IMR-90 (cell line): ENCODE measurements around the gene APOF. TPM values are rescaled to one million over a fixed set of nuclear protein-coding genes. Genes with fewer than 3 reads are reported as not detected.

Source experiments
- ATAC-seq: fragments of 200-7000 bp; cut with Tn5 transposase; 2 replicates; pipeline ENCODE4 v1.9.1; 2020; ENCODE audit warnings: low read depth, mild to moderate bottlenecking, moderate library complexity
- BruUV-seq: library from RNA; stranded (reverse); fragments of 400-500 nt; replicated peaks from 2 replicates; lab custom pipeline; 2021; lab: Mats Ljungman, UMichigan
- CTCF ChIA-PET: fragments of 300-600 bp; formaldehyde crosslinking; extraction: SDS; loops from one replicate; lab custom pipeline; 2021; ENCODE audit warnings: antibody characterized with exemption; lab: Yijun Ruan, JAX
- POLR2A ChIA-PET: fragments of 300-600 bp; sonication (Branson Sonifier 250); formaldehyde crosslinking; loops from one replicate; lab custom pipeline; 2022; ENCODE audit warnings: antibody characterized with exemption; ENCODE audit not compliant: unreplicated experiment; lab: Charles Lee
- DNase-seq: peaks from one replicate; pipeline ENCODE4 v3.0.0; 2013
- H2AFZ ChIP-seq: replicated peaks from 2 replicates; pipeline ENCODE3; 2013; ENCODE audit warnings: low read length, mild to moderate bottlenecking; ENCODE audit not compliant: poor library complexity
- H2AK5ac ChIP-seq: 2 replicates; pipeline ENCODE4 v1.6.1; 2013; ENCODE audit warnings: low read depth, low read length, inconsistent platforms
- H2AK9ac ChIP-seq: replicated peaks from 2 replicates; pipeline ENCODE3; 2013; ENCODE audit warnings: mild to moderate bottlenecking, low read depth, low read length, moderate library complexity; ENCODE audit not compliant: poor library complexity
- H2BK120ac ChIP-seq: 2 replicates; pipeline ENCODE4 v1.6.1; 2013; ENCODE audit warnings: low read depth, low read length, inconsistent platforms
- H2BK15ac ChIP-seq: 3 replicates; pipeline ENCODE4 v1.6.1; 2013; ENCODE audit warnings: low read depth, low read length, inconsistent platforms
- H2BK20ac ChIP-seq: 2 replicates; pipeline ENCODE4 v1.6.1; 2013; ENCODE audit warnings: low read depth, mild to moderate bottlenecking, inconsistent platforms, low read length, moderate library complexity
- H2BK5ac ChIP-seq: 2 replicates; pipeline ENCODE4 v1.6.1; 2013; ENCODE audit warnings: mild to moderate bottlenecking, low read depth, low read length, inconsistent platforms; ENCODE audit not compliant: poor library complexity, severe bottlenecking
- H3K14ac ChIP-seq: replicated peaks from 2 replicates; pipeline ENCODE4 v1.6.1; 2013; ENCODE audit warnings: low read depth, low read length, inconsistent platforms
- H3K18ac ChIP-seq: 2 replicates; pipeline ENCODE4 v1.6.1; 2013; ENCODE audit warnings: low read depth, low read length, control low read depth
- H3K23ac ChIP-seq: 2 replicates; pipeline ENCODE4 v1.6.1; 2013; ENCODE audit warnings: low read depth, low read length, inconsistent platforms
- H3K27ac ChIP-seq: 2 replicates; pipeline ENCODE4 v1.5.1; 2013; ENCODE audit warnings: mild to moderate bottlenecking, control low read depth, low read length; ENCODE audit not compliant: insufficient read depth
- H3K27me3 ChIP-seq: 2 replicates; pipeline ENCODE4 v1.6.1; 2013; ENCODE audit warnings: low read length; ENCODE audit not compliant: control insufficient read depth, insufficient read depth
- H3K36me3 ChIP-seq: 2 replicates; pipeline ENCODE4 v1.6.1; 2013; ENCODE audit warnings: low read length, mixed read lengths; ENCODE audit not compliant: control insufficient read depth, insufficient read depth
- H3K4ac ChIP-seq: 2 replicates; pipeline ENCODE4 v1.6.1; 2013; ENCODE audit warnings: low read depth, low read length, inconsistent platforms
- H3K4me1 ChIP-seq: 2 replicates; pipeline ENCODE4 v1.6.1; 2013; ENCODE audit warnings: low read length, mixed read lengths; ENCODE audit not compliant: control insufficient read depth, insufficient read depth
- H3K4me2 ChIP-seq: 2 replicates; pipeline ENCODE4 v1.6.1; 2013; ENCODE audit warnings: low read depth, mild to moderate bottlenecking, control low read depth, low read length, moderate library complexity
- H3K4me3 ChIP-seq: 2 replicates; pipeline ENCODE4 v1.5.1; 2013; ENCODE audit warnings: low read depth, mild to moderate bottlenecking, control low read depth, low read length, moderate library complexity; ENCODE audit not compliant: insufficient read depth
- H3K56ac ChIP-seq: 2 replicates; pipeline ENCODE4 v1.6.1; 2013; ENCODE audit warnings: low read length, inconsistent platforms; ENCODE audit not compliant: insufficient read depth; ENCODE audit errors: extremely low read depth
- H3K79me1 ChIP-seq, 2 experiments: 2 replicates each; pipeline ENCODE4 v1.6.1; 2013; ENCODE audit warnings: low read length in 2 of 2, inconsistent platforms in 1 of 2, low read depth in 1 of 2
- H3K9ac ChIP-seq: 2 replicates; pipeline ENCODE4 v1.6.1; 2013; ENCODE audit warnings: low read depth, low read length, control low read depth
- H3K9me1 ChIP-seq: 2 replicates; pipeline ENCODE4 v1.6.1; 2013; ENCODE audit warnings: low read length, inconsistent platforms; ENCODE audit not compliant: insufficient read depth
- H3K9me3 ChIP-seq: 2 replicates; pipeline ENCODE4 v1.6.1; 2013; ENCODE audit warnings: low read length; ENCODE audit not compliant: control insufficient read depth, insufficient read depth
- H4K20me1 ChIP-seq: 2 replicates; pipeline ENCODE4 v1.6.1; 2013; ENCODE audit warnings: low read length, inconsistent platforms; ENCODE audit not compliant: insufficient read depth
- H4K5ac ChIP-seq: 2 replicates; pipeline ENCODE4 v1.6.1; 2013; ENCODE audit warnings: mild to moderate bottlenecking, low read depth, low read length, control low read depth
- H4K8ac ChIP-seq, 2 experiments: 2 replicates each; pipeline ENCODE4 v1.6.1; 2013; ENCODE audit warnings: low read depth in 2 of 2, low read length in 2 of 2, control low read depth in 1 of 2, inconsistent platforms in 1 of 2
- H4K91ac ChIP-seq: 2 replicates; pipeline ENCODE4 v1.6.1; 2013; ENCODE audit warnings: low read depth, low read length, inconsistent platforms; ENCODE audit not compliant: insufficient read depth
- CEBPB ChIP-seq: IDR thresholded peaks from 2 replicates; pipeline ENCODE4 v1.6.1; 2012; ENCODE audit warnings: low read depth, low read length, improper control_type of control experiment
- CHD1 ChIP-seq: IDR thresholded peaks from 2 replicates; pipeline ENCODE4 v1.6.1; 2012; ENCODE audit warnings: low read depth, low read length, improper control_type of control experiment
- FOS ChIP-seq: fragments of 150-350 bp; IDR thresholded peaks from 2 replicates; pipeline ENCODE4 v1.6.1; 2016; ENCODE audit warnings: low read depth, low read length
- POLR2A ChIP-seq: IDR thresholded peaks from 2 replicates; pipeline ENCODE4 v1.6.1; 2012; ENCODE audit warnings: mild to moderate bottlenecking, low read depth, low read length
- RCOR1 ChIP-seq: IDR thresholded peaks from 2 replicates; pipeline ENCODE4 v1.6.1; 2012; ENCODE audit warnings: mild to moderate bottlenecking, low read length, improper control_type of control experiment; ENCODE audit not compliant: insufficient replicate concordance
- RFX5 ChIP-seq: IDR thresholded peaks from 2 replicates; pipeline ENCODE4 v1.8.0; 2012; ENCODE audit warnings: low read depth, mild to moderate bottlenecking, low read length, moderate library complexity
- WGBS, 2 experiments: methylation state at CpG; one replicate each; pipeline versions ENCODE4 v1.1.5 to v1.1.7; 2013; ENCODE audit warnings: missing lambda C conversion rate in 2 of 2; ENCODE audit not compliant: insufficient read length in 1 of 2; ENCODE audit errors: extremely low coverage in 2 of 2; 5-methylcytosine and 5-hydroxymethylcytosine counted together
- dilution Hi-C: fragments of 300-500 bp; cut with HindIII; formaldehyde crosslinking; loops from one replicate; pipeline ENCODE4 v1.14.3; 2018; ENCODE audit warnings: low sequenced_read_pairs; ENCODE audit not compliant: unreplicated experiment
- in situ Hi-C: fragments of 300-500 bp; cut with MboI; formaldehyde crosslinking; loops from 3 replicates; pipeline ENCODE4 v1.14.3; 2019; ENCODE audit warnings: low sequenced_read_pairs, inconsistent platforms, mixed read lengths
- intact Hi-C: fragments of 100-400 bp; cut with micrococcal nuclease; formaldehyde crosslinking; loops from 2 replicates; pipeline ENCODE4 v1.10.0; 2022
- polyA plus RNA-seq, 3 experiments: library from polyadenylated mRNA; depleted of rRNA; stranded (reverse); fragments of >200 nt; gene quantifications; 2 replicates each; pipeline ENCODE4 v1.2.3, GENCODE V29; 2012; ENCODE audit warnings: low replicate concordance in 1 of 3
- total RNA-seq: library from RNA; depleted of rRNA; stranded (reverse); fragments of >200 nt; gene quantifications from 2 replicates; pipeline ENCODE4 v1.2.3, GENCODE V29; 2012
- TF ChIP-seq, protein P1 (sequence below): fragments of 150-350 bp; IDR thresholded peaks from 2 replicates; pipeline ENCODE4 v1.6.1; 2017; ENCODE audit warnings: mild to moderate bottlenecking, antibody characterized with exemption, low read length, low read depth
- TF ChIP-seq, protein P2 (sequence below): conservative IDR thresholded peaks from 2 replicates; pipeline ENCODE4 v1.5.1; 2012; ENCODE audit warnings: mild to moderate bottlenecking, low read depth, low read length, improper control_type of control experiment

The APOF gene
- total and polyA plus RNA-seq, 2 of the 4 experiments (the other 2 are of a cell fraction): not detected

DNA sequence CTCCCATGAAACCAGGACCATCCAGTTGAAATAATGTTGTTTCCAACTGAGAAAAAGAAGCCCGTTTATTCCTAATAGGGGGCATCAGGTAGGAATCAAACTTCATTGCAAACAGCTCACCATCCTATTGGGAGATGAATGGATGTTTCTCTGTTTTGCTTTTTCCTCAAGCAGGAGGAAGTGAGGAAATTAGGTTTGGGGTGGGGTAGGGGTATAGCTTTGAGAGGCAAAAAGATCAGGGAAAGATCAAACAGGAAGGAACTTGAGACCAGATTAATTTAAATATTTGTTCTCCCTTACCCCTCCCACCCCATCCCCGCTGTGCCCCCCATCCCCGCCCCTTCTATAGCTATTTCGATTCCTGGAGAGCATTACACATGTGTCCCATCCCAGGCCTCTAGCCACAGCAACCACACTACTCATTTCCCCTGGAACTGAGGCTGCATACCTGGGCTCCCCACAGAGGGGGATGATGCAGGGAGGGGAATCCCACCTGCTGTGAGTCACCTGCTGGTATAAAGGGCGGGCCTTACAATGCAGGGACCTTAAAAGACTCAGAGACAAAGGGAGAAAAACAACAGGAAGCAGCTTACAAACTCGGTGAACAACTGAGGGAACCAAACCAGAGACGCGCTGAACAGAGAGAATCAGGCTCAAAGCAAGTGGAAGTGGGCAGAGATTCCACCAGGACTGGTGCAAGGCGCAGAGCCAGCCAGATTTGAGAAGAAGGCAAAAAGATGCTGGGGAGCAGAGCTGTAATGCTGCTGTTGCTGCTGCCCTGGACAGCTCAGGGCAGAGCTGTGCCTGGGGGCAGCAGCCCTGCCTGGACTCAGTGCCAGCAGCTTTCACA is 24.1 kb downstream of the APOF start, which contains the start of gene IL23A:
Gene IL23A, plus strand, starts transcription at position 577 of the 850 bp plus-strand sequence. Its CDS starts 161 bp downstream, at position 738.
- H3K18ac ChIP-seq: no peak within 1 kb of the TSS
- no peak within 1 kb of the TSS; the same call in 1 of the 2 replicates for H2AK5ac ChIP-seq
- no peaks in the 10 kb centered on the region for H3K9me3 ChIP-seq
- TF ChIP-seq RCOR1: no peak
- no peak for TF ChIP-seq POLR2A
- TF ChIP-seq, protein P1, sequence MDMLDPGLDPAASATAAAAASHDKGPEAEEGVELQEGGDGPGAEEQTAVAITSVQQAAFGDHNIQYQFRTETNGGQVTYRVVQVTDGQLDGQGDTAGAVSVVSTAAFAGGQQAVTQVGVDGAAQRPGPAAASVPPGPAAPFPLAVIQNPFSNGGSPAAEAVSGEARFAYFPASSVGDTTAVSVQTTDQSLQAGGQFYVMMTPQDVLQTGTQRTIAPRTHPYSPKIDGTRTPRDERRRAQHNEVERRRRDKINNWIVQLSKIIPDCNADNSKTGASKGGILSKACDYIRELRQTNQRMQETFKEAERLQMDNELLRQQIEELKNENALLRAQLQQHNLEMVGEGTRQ: no peak
- TF ChIP-seq RFX5: no peak
- TF ChIP-seq FOS: no peak
- TF ChIP-seq CEBPB: no peak
- no peak for TF ChIP-seq CHD1
- TF ChIP-seq, protein P2, sequence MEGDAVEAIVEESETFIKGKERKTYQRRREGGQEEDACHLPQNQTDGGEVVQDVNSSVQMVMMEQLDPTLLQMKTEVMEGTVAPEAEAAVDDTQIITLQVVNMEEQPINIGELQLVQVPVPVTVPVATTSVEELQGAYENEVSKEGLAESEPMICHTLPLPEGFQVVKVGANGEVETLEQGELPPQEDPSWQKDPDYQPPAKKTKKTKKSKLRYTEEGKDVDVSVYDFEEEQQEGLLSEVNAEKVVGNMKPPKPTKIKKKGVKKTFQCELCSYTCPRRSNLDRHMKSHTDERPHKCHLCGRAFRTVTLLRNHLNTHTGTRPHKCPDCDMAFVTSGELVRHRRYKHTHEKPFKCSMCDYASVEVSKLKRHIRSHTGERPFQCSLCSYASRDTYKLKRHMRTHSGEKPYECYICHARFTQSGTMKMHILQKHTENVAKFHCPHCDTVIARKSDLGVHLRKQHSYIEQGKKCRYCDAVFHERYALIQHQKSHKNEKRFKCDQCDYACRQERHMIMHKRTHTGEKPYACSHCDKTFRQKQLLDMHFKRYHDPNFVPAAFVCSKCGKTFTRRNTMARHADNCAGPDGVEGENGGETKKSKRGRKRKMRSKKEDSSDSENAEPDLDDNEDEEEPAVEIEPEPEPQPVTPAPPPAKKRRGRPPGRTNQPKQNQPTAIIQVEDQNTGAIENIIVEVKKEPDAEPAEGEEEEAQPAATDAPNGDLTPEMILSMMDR: no peak
- H3K4me1 ChIP-seq: no peaks in the 10 kb centered on the region
- POLR2A ChIA-PET: interaction anchor here (0.5 kb wide), 1 partner anchor 10 kb away, joined by 3 read pairs; no protein-coding TSS in a partner anchor
- H3K4me3 ChIP-seq: no peak within 1 kb of the TSS
- H2BK5ac ChIP-seq: no peak within 1 kb of the TSS
- WGBS, 2 experiments: 11% methylated on average over 1 of the region's 9 CpGs; no CpG with 5 or more reads in 1 of the 2 experiments
- dilution Hi-C loops (no loop called here), intact Hi-C loops (no loop called here), in situ Hi-C loops (no loop called here)
- H4K20me1 ChIP-seq: no peaks in the 10 kb centered on the region
- no peak within 1 kb of the TSS for H3K14ac ChIP-seq
- 0 out of 2 replicates have a peak, but pooled peaks have one; percentile 7 for ATAC-seq
- peak; percentile 59 for DNase-seq
- no TSS peak for BruUV-seq
- no peak within 1 kb of the TSS for H3K4me2 ChIP-seq
- no peak within 1 kb of the TSS for H4K8ac ChIP-seq
- H2AK9ac ChIP-seq: no peak within 1 kb of the TSS
- H3K56ac ChIP-seq: no peak within 1 kb of the TSS
- no peak within 1 kb of the TSS for H2BK120ac ChIP-seq
- no peaks in the 10 kb centered on the region for H3K27me3 ChIP-seq
- H2BK20ac ChIP-seq: no peak within 1 kb of the TSS
- peaks cover 0 to 12% of the 10 kb centered on the region in 2 experiments; a peak in 3 of 4 replicates for H3K79me1 ChIP-seq
- no peak within 1 kb of the TSS for H3K4ac ChIP-seq
- H3K9ac ChIP-seq: no peak within 1 kb of the TSS
- H4K5ac ChIP-seq: no peak within 1 kb of the TSS
- H2AFZ ChIP-seq: peak within 1 kb of the TSS; percentile 40
- CTCF ChIA-PET: no interaction called here
- H3K23ac ChIP-seq: peak within 1 kb of the TSS; percentile 31; the same call in 1 of the 2 replicates
- no peak within 1 kb of the TSS for H2BK15ac ChIP-seq
- peaks cover 19% of the 10 kb centered on the region for H3K36me3 ChIP-seq
- H3K27ac ChIP-seq: no peak within 1 kb of the TSS
- no peak within 1 kb of the TSS for H4K91ac ChIP-seq
- peaks cover 3% of the 10 kb centered on the region; the same call in 1 of the 2 replicates for H3K9me1 ChIP-seq
